Measurements from ENCODE around the gene POLR3C.

Gene POLR3C

GRCh38 chr1:145823565-145824498, at the start of gene POLR3C, which contains the start of gene RNF115:
Gene POLR3C, plus strand, starts transcription at chr1:145824200. Its CDS starts 1,577 bp downstream, at chr1:145825777.
Gene RNF115, minus strand, starts transcription at chr1:145824095. Its CDS starts 222 bp downstream, at chr1:145823873.
- Histone ChIP-seq H3K27ac (peak within 1 kb of the TSS; percentile 72), H3K27me3 (ENCODE audit: insufficient read depth, low read depth) (no peaks in the 10 kb centered on the region), H3K4me2 (peak within 1 kb of the TSS; percentile 96), H3K79me2 (ENCODE audit: insufficient read depth, low read depth) (peaks cover 56% of the 10 kb centered on the region), H2AFZ (ENCODE audit: low read depth) (peak within 1 kb of the TSS; percentile 89), H3K4me3 (IDR thresholded peaks at IDR 0.05; ENCODE audit: insufficient read depth, low read depth, low read length) (peak within 1 kb of the TSS; percentile 96), H3K9ac (peak within 1 kb of the TSS; percentile 82), H3K36me3 (ENCODE audit: insufficient read depth) (peaks cover 25% of the 10 kb centered on the region), H4K20me1 (ENCODE audit: insufficient read depth) (no peaks in the 10 kb centered on the region), H3K4me1 (ENCODE audit: low read depth, poor library complexity, severe bottlenecking) (peaks cover 58% of the 10 kb centered on the region)
- no peak for TF ChIP-seq CTCF (conservative IDR thresholded peaks at IDR 0.05; ENCODE audit: low read depth, low read length)

- Histone ChIP-seq H2AFZ (ENCODE audit: low read depth) (no peak overlapping the region), H3K9ac (no peak overlapping the region), H3K4me2 (peak overlapping the region; percentile 34), H3K79me2 (ENCODE audit: insufficient read depth, low read depth) (0 out of 2 replicates have a peak, but pooled peaks cover 3% of the 10 kb centered on the region), H3K36me3 (ENCODE audit: insufficient read depth) (0 out of 2 replicates have a peak, but pooled peaks cover 4% of the 10 kb centered on the region), H3K27me3 (ENCODE audit: insufficient read depth, low read depth) (no peaks in the 10 kb centered on the region), H3K27ac (peak overlapping the region; percentile 5; the same call in 1 of the 2 replicates), H3K4me1 (ENCODE audit: low read depth, poor library complexity, severe bottlenecking) (peaks cover 67% of the 10 kb centered on the region), H4K20me1 (ENCODE audit: insufficient read depth) (no peaks in the 10 kb centered on the region), H3K4me3 (IDR thresholded peaks at IDR 0.05; ENCODE audit: insufficient read depth, low read depth, low read length) (peak overlapping the region; percentile 84)
- no peak for TF ChIP-seq CTCF (conservative IDR thresholded peaks at IDR 0.05; ENCODE audit: low read depth, low read length)
Observed at GRCh38 chr1:145777357-145778145, 46.4 kb upstream of the POLR3C start.

- H3K9ac ChIP-seq, result no peak overlapping the region
- H3K4me2 ChIP-seq, result peak overlapping the region; percentile 34
- no peaks in the 10 kb centered on the region for H3K27me3 ChIP-seq (ENCODE audit: insufficient read depth, low read depth)
- H4K20me1 ChIP-seq (ENCODE audit: insufficient read depth), result no peaks in the 10 kb centered on the region
- no peak overlapping the region; the same call in 1 of the 2 replicates for H3K27ac ChIP-seq
- no peak overlapping the region for H2AFZ ChIP-seq (ENCODE audit: low read depth)
- TF ChIP-seq CTCF (conservative IDR thresholded peaks at IDR 0.05; ENCODE audit: low read depth, low read length), result no peak
- peaks cover 64% of the 10 kb centered on the region for H3K4me1 ChIP-seq (ENCODE audit: low read depth, poor library complexity, severe bottlenecking)
- H3K79me2 ChIP-seq (ENCODE audit: insufficient read depth, low read depth), result 0 out of 2 replicates have a peak, but pooled peaks cover 3% of the 10 kb centered on the region
- 0 out of 2 replicates have a peak, but pooled peaks cover 4% of the 10 kb centered on the region for H3K36me3 ChIP-seq (ENCODE audit: insufficient read depth)
- H3K4me3 ChIP-seq (IDR thresholded peaks at IDR 0.05; ENCODE audit: insufficient read depth, low read depth, low read length), result no peak overlapping the region
Observed at GRCh38 chr1:145778146-145778540, 45.9 kb upstream of the POLR3C start.

Data from KMS-11 (cell line).